ENCODE results near the gene RBM39.

DNA sequence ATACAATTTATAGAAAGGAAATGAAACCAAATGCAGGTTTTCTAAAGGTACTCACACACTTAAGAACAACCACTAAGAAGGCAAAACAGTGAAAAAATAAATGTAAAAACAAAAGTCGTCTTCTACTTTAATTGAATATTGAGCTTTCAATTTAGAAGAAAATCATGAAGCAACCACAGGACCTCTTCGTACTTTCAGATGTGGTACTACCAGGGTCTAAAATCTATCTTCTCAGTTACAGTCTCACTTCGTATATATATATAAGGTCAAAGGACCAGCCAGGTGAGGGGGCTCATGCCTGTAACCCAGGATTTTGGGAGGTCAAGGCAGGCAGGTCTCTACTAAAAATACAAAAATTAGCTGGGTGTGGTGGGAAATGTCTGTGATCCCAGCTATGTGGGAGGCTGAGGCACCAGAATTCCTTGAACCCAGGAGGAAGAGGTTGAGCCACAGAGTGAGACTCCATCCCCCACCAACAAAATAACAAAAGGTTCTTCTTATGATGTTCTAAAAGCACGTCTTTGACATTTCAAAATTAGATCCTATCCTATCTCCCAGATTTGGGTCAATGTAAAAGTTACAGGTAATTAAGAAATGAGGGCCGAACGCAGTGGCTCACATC, 30.4 kb downstream of the RBM39 start:
- TF ChIP-seq CTCF (IDR thresholded peaks at IDR 0.05; ENCODE audit: low read length) (no peak), EZH2phosphoT487 (IDR thresholded peaks at IDR 0.05; ENCODE audit: low read length) (no peak), EZH2 (optimal IDR thresholded peaks at IDR 0.05; ENCODE audit: low read depth, low read length) (no peak)
